IMR-90 (cell line): ENCODE measurements around the gene TM2D1. TPM values are rescaled to one million over a fixed set of nuclear protein-coding genes. Genes with fewer than 3 reads are reported as not detected.
A peak's percentile ranks its signal among the peaks of the same experiment; 100 is the strongest.

ENCODE experiments used
- ATAC-seq: fragments of 200-7000 bp; cut with Tn5 transposase; 2 replicates; pipeline ENCODE4 v1.9.1; 2020; ENCODE audit warnings: low read depth, mild to moderate bottlenecking, moderate library complexity
- BruUV-seq: library from RNA; stranded (reverse); fragments of 400-500 nt; replicated peaks from 2 replicates; lab custom pipeline; 2021; lab: Mats Ljungman, UMichigan
- CTCF ChIA-PET: fragments of 300-600 bp; formaldehyde crosslinking; extraction: SDS; loops from one replicate; lab custom pipeline; 2021; ENCODE audit warnings: antibody characterized with exemption; lab: Yijun Ruan, JAX
- POLR2A ChIA-PET: fragments of 300-600 bp; sonication (Branson Sonifier 250); formaldehyde crosslinking; loops from one replicate; lab custom pipeline; 2022; ENCODE audit warnings: antibody characterized with exemption; ENCODE audit not compliant: unreplicated experiment; lab: Charles Lee
- DNase-seq: peaks from one replicate; pipeline ENCODE4 v3.0.0; 2013
- H2AFZ ChIP-seq: replicated peaks from 2 replicates; pipeline ENCODE3; 2013; ENCODE audit warnings: low read length, mild to moderate bottlenecking; ENCODE audit not compliant: poor library complexity
- H2AK5ac ChIP-seq: 2 replicates; pipeline ENCODE4 v1.6.1; 2013; ENCODE audit warnings: low read depth, low read length, inconsistent platforms
- H2AK9ac ChIP-seq: replicated peaks from 2 replicates; pipeline ENCODE3; 2013; ENCODE audit warnings: mild to moderate bottlenecking, low read depth, low read length, moderate library complexity; ENCODE audit not compliant: poor library complexity
- H2BK120ac ChIP-seq: 2 replicates; pipeline ENCODE4 v1.6.1; 2013; ENCODE audit warnings: low read depth, low read length, inconsistent platforms
- H2BK15ac ChIP-seq: 3 replicates; pipeline ENCODE4 v1.6.1; 2013; ENCODE audit warnings: low read depth, low read length, inconsistent platforms
- H2BK20ac ChIP-seq: 2 replicates; pipeline ENCODE4 v1.6.1; 2013; ENCODE audit warnings: low read depth, mild to moderate bottlenecking, inconsistent platforms, low read length, moderate library complexity
- H2BK5ac ChIP-seq: 2 replicates; pipeline ENCODE4 v1.6.1; 2013; ENCODE audit warnings: mild to moderate bottlenecking, low read depth, low read length, inconsistent platforms; ENCODE audit not compliant: poor library complexity, severe bottlenecking
- H3K14ac ChIP-seq: replicated peaks from 2 replicates; pipeline ENCODE4 v1.6.1; 2013; ENCODE audit warnings: low read depth, low read length, inconsistent platforms
- H3K18ac ChIP-seq: 2 replicates; pipeline ENCODE4 v1.6.1; 2013; ENCODE audit warnings: low read depth, low read length, control low read depth
- H3K23ac ChIP-seq: 2 replicates; pipeline ENCODE4 v1.6.1; 2013; ENCODE audit warnings: low read depth, low read length, inconsistent platforms
- H3K27ac ChIP-seq: 2 replicates; pipeline ENCODE4 v1.5.1; 2013; ENCODE audit warnings: mild to moderate bottlenecking, control low read depth, low read length; ENCODE audit not compliant: insufficient read depth
- H3K27me3 ChIP-seq: 2 replicates; pipeline ENCODE4 v1.6.1; 2013; ENCODE audit warnings: low read length; ENCODE audit not compliant: control insufficient read depth, insufficient read depth
- H3K36me3 ChIP-seq: 2 replicates; pipeline ENCODE4 v1.6.1; 2013; ENCODE audit warnings: low read length, mixed read lengths; ENCODE audit not compliant: control insufficient read depth, insufficient read depth
- H3K4ac ChIP-seq: 2 replicates; pipeline ENCODE4 v1.6.1; 2013; ENCODE audit warnings: low read depth, low read length, inconsistent platforms
- H3K4me1 ChIP-seq: 2 replicates; pipeline ENCODE4 v1.6.1; 2013; ENCODE audit warnings: low read length, mixed read lengths; ENCODE audit not compliant: control insufficient read depth, insufficient read depth
- H3K4me2 ChIP-seq: 2 replicates; pipeline ENCODE4 v1.6.1; 2013; ENCODE audit warnings: low read depth, mild to moderate bottlenecking, control low read depth, low read length, moderate library complexity
- H3K4me3 ChIP-seq: 2 replicates; pipeline ENCODE4 v1.5.1; 2013; ENCODE audit warnings: low read depth, mild to moderate bottlenecking, control low read depth, low read length, moderate library complexity; ENCODE audit not compliant: insufficient read depth
- H3K56ac ChIP-seq: 2 replicates; pipeline ENCODE4 v1.6.1; 2013; ENCODE audit warnings: low read length, inconsistent platforms; ENCODE audit not compliant: insufficient read depth; ENCODE audit errors: extremely low read depth
- H3K79me1 ChIP-seq, 2 experiments: 2 replicates each; pipeline ENCODE4 v1.6.1; 2013; ENCODE audit warnings: low read length in 2 of 2, inconsistent platforms in 1 of 2, low read depth in 1 of 2
- H3K9ac ChIP-seq: 2 replicates; pipeline ENCODE4 v1.6.1; 2013; ENCODE audit warnings: low read depth, low read length, control low read depth
- H3K9me1 ChIP-seq: 2 replicates; pipeline ENCODE4 v1.6.1; 2013; ENCODE audit warnings: low read length, inconsistent platforms; ENCODE audit not compliant: insufficient read depth
- H3K9me3 ChIP-seq: 2 replicates; pipeline ENCODE4 v1.6.1; 2013; ENCODE audit warnings: low read length; ENCODE audit not compliant: control insufficient read depth, insufficient read depth
- H4K20me1 ChIP-seq: 2 replicates; pipeline ENCODE4 v1.6.1; 2013; ENCODE audit warnings: low read length, inconsistent platforms; ENCODE audit not compliant: insufficient read depth
- H4K5ac ChIP-seq: 2 replicates; pipeline ENCODE4 v1.6.1; 2013; ENCODE audit warnings: mild to moderate bottlenecking, low read depth, low read length, control low read depth
- H4K8ac ChIP-seq, 2 experiments: 2 replicates each; pipeline ENCODE4 v1.6.1; 2013; ENCODE audit warnings: low read depth in 2 of 2, low read length in 2 of 2, control low read depth in 1 of 2, inconsistent platforms in 1 of 2
- H4K91ac ChIP-seq: 2 replicates; pipeline ENCODE4 v1.6.1; 2013; ENCODE audit warnings: low read depth, low read length, inconsistent platforms; ENCODE audit not compliant: insufficient read depth
- CTCF ChIP-seq: conservative IDR thresholded peaks from 2 replicates; pipeline ENCODE4 v1.5.1; 2012; ENCODE audit warnings: mild to moderate bottlenecking, low read depth, low read length, improper control_type of control experiment
- FOS ChIP-seq: fragments of 150-350 bp; IDR thresholded peaks from 2 replicates; pipeline ENCODE4 v1.6.1; 2016; ENCODE audit warnings: low read depth, low read length
- MAZ ChIP-seq: IDR thresholded peaks from 2 replicates; pipeline ENCODE4 v1.6.1; 2012; ENCODE audit warnings: low read depth, mild to moderate bottlenecking, low read length, improper control_type of control experiment, moderate library complexity, borderline replicate concordance
- MXI1 ChIP-seq: IDR thresholded peaks from 2 replicates; pipeline ENCODE4 v1.6.1; 2012; ENCODE audit warnings: low read depth, mild to moderate bottlenecking, low read length, moderate library complexity, borderline replicate concordance
- POLR2A ChIP-seq: IDR thresholded peaks from 2 replicates; pipeline ENCODE4 v1.6.1; 2012; ENCODE audit warnings: mild to moderate bottlenecking, low read depth, low read length
- WGBS, 2 experiments: methylation state at CpG; one replicate each; pipeline versions ENCODE4 v1.1.5 to v1.1.7; 2013; ENCODE audit warnings: missing lambda C conversion rate in 2 of 2; ENCODE audit not compliant: insufficient read length in 1 of 2; ENCODE audit errors: extremely low coverage in 2 of 2; 5-methylcytosine and 5-hydroxymethylcytosine counted together
- dilution Hi-C: fragments of 300-500 bp; cut with HindIII; formaldehyde crosslinking; loops from one replicate; pipeline ENCODE4 v1.14.3; 2018; ENCODE audit warnings: low sequenced_read_pairs; ENCODE audit not compliant: unreplicated experiment
- in situ Hi-C: fragments of 300-500 bp; cut with MboI; formaldehyde crosslinking; loops from 3 replicates; pipeline ENCODE4 v1.14.3; 2019; ENCODE audit warnings: low sequenced_read_pairs, inconsistent platforms, mixed read lengths
- intact Hi-C: fragments of 100-400 bp; cut with micrococcal nuclease; formaldehyde crosslinking; loops from 2 replicates; pipeline ENCODE4 v1.10.0; 2022
- polyA plus RNA-seq, 3 experiments: library from polyadenylated mRNA; depleted of rRNA; stranded (reverse); fragments of >200 nt; gene quantifications; 2 replicates each; pipeline ENCODE4 v1.2.3, GENCODE V29; 2012; ENCODE audit warnings: low replicate concordance in 1 of 3
- total RNA-seq: library from RNA; depleted of rRNA; stranded (reverse); fragments of >200 nt; gene quantifications from 2 replicates; pipeline ENCODE4 v1.2.3, GENCODE V29; 2012
- TF ChIP-seq, protein P1 (sequence below): fragments of 150-350 bp; IDR thresholded peaks from 2 replicates; pipeline ENCODE4 v1.6.1; 2016; ENCODE audit warnings: low read depth, mild to moderate bottlenecking, low read length, moderate library complexity, borderline replicate concordance

TM2D1 gene
- total and polyA plus RNA-seq, 2 of the 4 experiments (the other 2 are of a cell fraction), result 14.3 to 32.7 TPM

- Histone ChIP-seq H3K79me1 (no peaks in the 10 kb centered on the region; a peak in 2 of 4 replicates), H3K4me3 (no peak overlapping the region), H4K8ac (no peak overlapping the region), H3K18ac (no peak overlapping the region), H2BK20ac (no peak overlapping the region), H2BK5ac (no peak overlapping the region), H4K91ac (no peak overlapping the region), H4K20me1 (no peaks in the 10 kb centered on the region), H3K27ac (no peak overlapping the region; the same call in 1 of the 2 replicates), H3K27me3 (no peaks in the 10 kb centered on the region), H3K9ac (no peak overlapping the region), H3K23ac (no peak overlapping the region), H2AK9ac (no peak overlapping the region), H3K14ac (no peak overlapping the region), H3K9me3 (no peaks in the 10 kb centered on the region), H3K4ac (no peak overlapping the region), H4K5ac (no peak overlapping the region), H2AFZ (no peak overlapping the region), H2BK120ac (no peak overlapping the region), H3K36me3 (peaks cover 18% of the 10 kb centered on the region), H3K4me2 (no peak overlapping the region), H2AK5ac (no peak overlapping the region), H2BK15ac (no peak overlapping the region), H3K4me1 (0 out of 2 replicates have a peak, but pooled peaks cover 3% of the 10 kb centered on the region), H3K56ac (no peak overlapping the region), H3K9me1 (no peaks in the 10 kb centered on the region)
- peak; percentile 17; the same call in 1 of the 2 replicates for ATAC-seq
- no CpG with 5 or more reads among the region's 3 CpGs for WGBS, 2 experiments
- BruUV-seq, result TSS peak; percentile 16
- TF ChIP-seq MAZ (no peak), CTCF (no peak), POLR2A (no peak), FOS (no peak), MXI1 (no peak)
- TF ChIP-seq, protein P1, sequence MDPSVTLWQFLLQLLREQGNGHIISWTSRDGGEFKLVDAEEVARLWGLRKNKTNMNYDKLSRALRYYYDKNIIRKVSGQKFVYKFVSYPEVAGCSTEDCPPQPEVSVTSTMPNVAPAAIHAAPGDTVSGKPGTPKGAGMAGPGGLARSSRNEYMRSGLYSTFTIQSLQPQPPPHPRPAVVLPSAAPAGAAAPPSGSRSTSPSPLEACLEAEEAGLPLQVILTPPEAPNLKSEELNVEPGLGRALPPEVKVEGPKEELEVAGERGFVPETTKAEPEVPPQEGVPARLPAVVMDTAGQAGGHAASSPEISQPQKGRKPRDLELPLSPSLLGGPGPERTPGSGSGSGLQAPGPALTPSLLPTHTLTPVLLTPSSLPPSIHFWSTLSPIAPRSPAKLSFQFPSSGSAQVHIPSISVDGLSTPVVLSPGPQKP, result no peak
- intact Hi-C loops, result no loop called here
- in situ Hi-C loops, result no loop called here
- no peak for DNase-seq
- dilution Hi-C loops, result no loop called here
- ChIA-PET CTCF (no interaction called here), POLR2A (no interaction called here)
Measured at GRCh38 chr1:61699911-61700851, 24.8 kb downstream of the TM2D1 start.
